ENCODE results near the gene ARL16. TPM values are rescaled to one million over a fixed set of nuclear protein-coding genes. Genes with fewer than 3 reads are reported as not detected.
A peak's percentile ranks its signal among the peaks of the same experiment; 100 is the strongest.

ARL16 gene
- total and polyA plus RNA-seq, 2 donors (not counting 3 experiments of a cell fraction or from before 2014, with no cell fraction given): 41.4 to 71.7 TPM

GRCh38 chr17:81656835-81657234 lies 26.8 kb downstream of the ARL16 start:
- peak; percentile 53 for DNase-seq (ENCODE audit: low read depth, low spot score)
- TF ChIP-seq MYC (IDR thresholded peaks at IDR 0.05; ENCODE audit: low read depth, low read length): no peak
- TF ChIP-seq JUN (IDR thresholded peaks at IDR 0.05; ENCODE audit: borderline replicate concordance, insufficient read depth, insufficient read length, low read depth): no peak
- no peak for TF ChIP-seq CTCF (IDR thresholded peaks at IDR 0.05; ENCODE audit: extremely low read depth in 1 of 2, insufficient read depth in 1 of 2, low read depth in 1 of 2, low read length in 2 of 2)
- no peak for TF ChIP-seq FOS (IDR thresholded peaks at IDR 0.05; ENCODE audit: borderline replicate concordance, insufficient read depth, low read length)
- TF ChIP-seq GATA2 (IDR thresholded peaks at IDR 0.05; ENCODE audit: insufficient read depth, insufficient read length, low read depth, low read length): no peak
- no peak for TF ChIP-seq POLR2A (IDR thresholded peaks at IDR 0.05; ENCODE audit: low read depth, low read length)
- no peak for TF ChIP-seq POLR2AphosphoS5 (IDR thresholded peaks at IDR 0.05; ENCODE audit: insufficient read depth, low read depth, low read length)
- FAIRE-seq: peak; percentile 70
- Histone ChIP-seq H3K4me1 (ENCODE audit: control insufficient read depth, extremely low read depth, insufficient read depth, low read length) (peaks cover 9% of the 10 kb centered on the region), H3K9me1 (replicated peaks; ENCODE audit: control insufficient read depth, extremely low read depth, insufficient read depth, low read length) (no peaks in the 10 kb centered on the region), H3K4me3 (replicated peaks in 1 of 3; ENCODE audit: insufficient read depth in 1 of 3, low read depth in 1 of 3, low read length in 3 of 3) (no peak overlapping the region), H3K27me3 (ENCODE audit: control insufficient read depth in 2 of 2, insufficient read depth in 2 of 2, low read length in 2 of 2) (no peaks in the 10 kb centered on the region), H3K4me2 (ENCODE audit: insufficient read depth, low read length) (no peak overlapping the region), H3K27ac (ENCODE audit: insufficient read depth, low read depth, low read length) (no peak overlapping the region), H3K36me3 (ENCODE audit: control insufficient read depth in 2 of 2, extremely low read depth in 1 of 2, insufficient read depth in 2 of 2, low read length in 2 of 2) (no peaks in the 10 kb centered on the region), H4K20me1 (replicated peaks; ENCODE audit: control insufficient read depth, extremely low read depth, insufficient read depth, low read length) (no peaks in the 10 kb centered on the region), H3K79me2 (ENCODE audit: control insufficient read depth, insufficient read depth, low read length) (no peaks in the 10 kb centered on the region), H3K9me3 (replicated peaks; ENCODE audit: control insufficient read depth, insufficient read depth, low read length) (no peaks in the 10 kb centered on the region), H3K9ac (replicated peaks; ENCODE audit: extremely low read depth, insufficient read depth, low read length) (no peak overlapping the region), H2AFZ (ENCODE audit: low read depth, low read length) (peak overlapping the region; percentile 13)
- POLR2A ChIA-PET: interaction anchor here (2.1 kb wide), 1 partner anchor 21 kb away, joined by 4 read pairs; no protein-coding TSS in a partner anchor
- CTCF ChIA-PET: no interaction called here
- intact Hi-C loops (cut with micrococcal nuclease): no loop called here
- dilution Hi-C loops (cut with MboI; ENCODE audit: extremely low pct_ligation_motif_present, low sequenced_read_pairs): no loop called here
- BruUV-seq (replicated peaks): no TSS peak

All from endothelial cell of umbilical vein (primary cell).